SK-N-SH (cell line): ENCODE measurements around the gene TRPM6. TPM values are rescaled to one million over a fixed set of nuclear protein-coding genes. Genes with fewer than 3 reads are reported as not detected.

Source experiments
- CTCF ChIA-PET: fragments of 300-600, 350-600 bp; formaldehyde crosslinking; extraction: SDS; loops from one replicate; lab custom pipeline; 2021; lab: Yijun Ruan, JAX
- POLR2A ChIA-PET: fragments of 350-600 bp; sonication (Branson Sonifier 250); formaldehyde crosslinking; extraction: SDS; loops from one replicate; lab custom pipeline; 2020; ENCODE audit warnings: antibody characterized with exemption, inconsistent platforms; lab: Yijun Ruan, JAX
- DNase-seq: peaks from one replicate; pipeline ENCODE4 v3.0.0; 2012
- H2AFZ ChIP-seq: fragments of 200-600 bp; sonication (generic); 2 replicates; pipeline ENCODE4 v1.8.1; 2016; ENCODE audit warnings: antibody characterized with exemption, mild to moderate bottlenecking, low read depth
- H3F3A ChIP-seq: fragments of 200-600 bp; sonication (generic); replicated peaks from 2 replicates; pipeline ENCODE3; 2016; ENCODE audit warnings: antibody characterized with exemption, mild to moderate bottlenecking; ENCODE audit not compliant: insufficient read depth
- H3K27ac ChIP-seq, 2 experiments: fragments of 200-500 bp in 1 of 2; fragments of 200-600 bp in 1 of 2; sonication (Bioruptor generic) in 1 of 2; sonication (generic), shearing (Covaris generic) in 1 of 2; 2 replicates each; pipeline versions ENCODE4 v1.5.1 to v1.6.1; 2014 to 2016; ENCODE audit warnings: low read depth in 2 of 2, inconsistent platforms in 1 of 2, low read length in 1 of 2, mild to moderate bottlenecking in 1 of 2, mixed read lengths in 1 of 2
- H3K27me3 ChIP-seq: fragments of 200-600 bp; sonication (generic), shearing (Covaris generic); 2 replicates; pipeline ENCODE4 v1.6.1; 2016; ENCODE audit warnings: mixed run types; ENCODE audit not compliant: insufficient read depth
- H3K36me3 ChIP-seq, 2 experiments: fragments of 200-500 bp in 1 of 2; fragments of 200-600 bp in 1 of 2; sonication (Bioruptor generic) in 1 of 2; sonication (generic) in 1 of 2; replicated peaks in 1 of 2; 2 replicates each; pipeline versions ENCODE3 to v1.5.1; 2014 to 2016; ENCODE audit warnings: low read length in 1 of 2, mild to moderate bottlenecking in 1 of 2; ENCODE audit not compliant: insufficient read depth in 2 of 2, control insufficient read depth in 1 of 2
- H3K4me1 ChIP-seq, 2 experiments: fragments of 200-500 bp in 1 of 2; fragments of 200-600 bp in 1 of 2; sonication (Bioruptor generic) in 1 of 2; sonication (generic), shearing (Covaris generic) in 1 of 2; 2 replicates each; pipeline versions ENCODE4 v1.5.1 to v1.6.1; 2014 to 2016; ENCODE audit warnings: low read depth in 1 of 2, low read length in 1 of 2, mixed run types in 1 of 2; ENCODE audit not compliant: insufficient read depth in 2 of 2, control insufficient read depth in 1 of 2
- H3K4me2 ChIP-seq: fragments of 200-600 bp; sonication (generic), shearing (Covaris generic); 2 replicates; pipeline ENCODE4 v1.6.1; 2017; ENCODE audit warnings: mixed run types
- H3K4me3 ChIP-seq, 2 experiments: fragments of 200-500 bp in 1 of 2; fragments of 200-600 bp in 1 of 2; sonication (Bioruptor generic) in 1 of 2; sonication (generic), shearing (Covaris generic) in 1 of 2; 2 replicates each; pipeline versions ENCODE4 v1.5.1 to v1.8.1; 2014 to 2016; ENCODE audit warnings: low read depth in 2 of 2, inconsistent platforms in 1 of 2, low read length in 1 of 2, mild to moderate bottlenecking in 1 of 2, mixed read lengths in 1 of 2, moderate library complexity in 1 of 2
- H3K79me2 ChIP-seq: fragments of 200-600 bp; sonication (generic); 2 replicates; pipeline ENCODE4 v1.8.1; 2017; ENCODE audit warnings: mild to moderate bottlenecking; ENCODE audit not compliant: insufficient read depth
- H3K9ac ChIP-seq: fragments of 200-600 bp; sonication (generic); 2 replicates; pipeline ENCODE4 v1.6.1; 2017; ENCODE audit warnings: mixed run types
- H3K9me2 ChIP-seq: fragments of 200-600 bp; sonication (generic); 2 replicates; pipeline ENCODE4 v1.6.1; 2017; ENCODE audit warnings: mixed run types
- H3K9me3 ChIP-seq: fragments of 200-600 bp; sonication (generic); 2 replicates; pipeline ENCODE4 v1.6.1; 2017; ENCODE audit warnings: mixed run types, mild to moderate bottlenecking, moderate library complexity
- H4K20me1 ChIP-seq: fragments of 200-600 bp; sonication (generic); 2 replicates; pipeline ENCODE4 v1.6.1; 2017; ENCODE audit warnings: mild to moderate bottlenecking, mixed run types; ENCODE audit not compliant: insufficient read depth
- CHD2 ChIP-seq: fragments of 150-350 bp; IDR thresholded peaks from 2 replicates; pipeline ENCODE4 v1.6.1; 2018; ENCODE audit warnings: low read length; ENCODE audit not compliant: partially characterized antibody
- EZH2phosphoT487 ChIP-seq: fragments of 200-600 bp; sonication (generic); IDR thresholded peaks from 2 replicates; pipeline ENCODE4 v1.6.1; 2017; ENCODE audit warnings: low read depth, mixed run types, mild to moderate bottlenecking, antibody characterized with exemption, moderate library complexity, borderline replicate concordance
- FOXM1 ChIP-seq: IDR thresholded peaks from 2 replicates; pipeline ENCODE4 v1.4.0; 2012; ENCODE audit warnings: low read depth, mild to moderate bottlenecking
- GABPA ChIP-seq: IDR thresholded peaks from 2 replicates; pipeline ENCODE4 v1.4.0; 2012; ENCODE audit warnings: low read depth, mild to moderate bottlenecking
- GATA2 ChIP-seq: sonication (generic); formaldehyde crosslinking; IDR thresholded peaks from 2 replicates; pipeline ENCODE4 v1.5.0; 2020; ENCODE audit warnings: mild to moderate bottlenecking, missing genetic modification reagents
- IRF3 ChIP-seq: fragments of 150-350 bp; IDR thresholded peaks from 2 replicates; pipeline ENCODE4 v1.6.1; 2016; ENCODE audit warnings: mild to moderate bottlenecking, low read depth, low read length
- MAX ChIP-seq: IDR thresholded peaks from 2 replicates; pipeline ENCODE4 v1.4.0; 2012; ENCODE audit warnings: low read depth
- MXI1 ChIP-seq: IDR thresholded peaks from 2 replicates; pipeline ENCODE4 v1.6.1; 2012; ENCODE audit warnings: mild to moderate bottlenecking, low read depth, low read length, improper control_type of control experiment
- NFIC ChIP-seq: IDR thresholded peaks from 2 replicates; pipeline ENCODE4 v1.4.0; 2012; ENCODE audit warnings: borderline replicate concordance
- RCOR1 ChIP-seq: fragments of 150-350 bp; IDR thresholded peaks from 2 replicates; pipeline ENCODE4 v1.6.1; 2017; ENCODE audit warnings: antibody characterized with exemption, low read length
- REST ChIP-seq: IDR thresholded peaks from 2 replicates; pipeline ENCODE4 v1.6.1; 2012; ENCODE audit warnings: mild to moderate bottlenecking, low read depth, low read length, moderate library complexity
- RFX5 ChIP-seq: IDR thresholded peaks from 2 replicates; pipeline ENCODE4 v1.6.1; 2012; ENCODE audit warnings: mild to moderate bottlenecking, improper control_type of control experiment, low read length
- RXRA ChIP-seq: IDR thresholded peaks from 2 replicates; pipeline ENCODE4 v1.4.0; 2012; ENCODE audit warnings: low read depth, mild to moderate bottlenecking, borderline replicate concordance
- TAF1 ChIP-seq: IDR thresholded peaks from 2 replicates; pipeline ENCODE4 v1.6.1; 2012; ENCODE audit warnings: low read depth, mild to moderate bottlenecking, low read length, moderate library complexity, borderline replicate concordance
- TEAD4 ChIP-seq: IDR thresholded peaks from 2 replicates; pipeline ENCODE4 v1.4.0; 2012; ENCODE audit warnings: mild to moderate bottlenecking, borderline replicate concordance; ENCODE audit not compliant: insufficient read depth
- YY1 ChIP-seq: IDR thresholded peaks from 2 replicates; pipeline ENCODE4 v1.4.0; 2012; ENCODE audit warnings: low read depth, mild to moderate bottlenecking
- ZBTB33 ChIP-seq: IDR thresholded peaks from 2 replicates; pipeline ENCODE4 v1.4.0; 2012; ENCODE audit warnings: low read depth, borderline replicate concordance
- WGBS: methylation state at CpG from one replicate; pipeline ENCODE4 v1.1.6; 2017; ENCODE audit warnings: low lambda C conversion rate; 5-methylcytosine and 5-hydroxymethylcytosine counted together
- polyA plus RNA-seq, 3 experiments: library from polyadenylated mRNA; depleted of rRNA; stranded (reverse); fragments of >200 nt; gene quantifications; 2 replicates each; pipeline ENCODE4 v1.2.3, GENCODE V29; 2012
- TF ChIP-seq, protein P1 (sequence below): IDR thresholded peaks from 2 replicates; pipeline ENCODE4 v1.4.0; 2012; ENCODE audit warnings: low read depth, borderline replicate concordance
- TF ChIP-seq, protein P2 (sequence below): IDR thresholded peaks from 2 replicates; pipeline ENCODE4; 2012
- TF ChIP-seq, protein P3 (sequence below): fragments of 150-350 bp; IDR thresholded peaks from 2 replicates; pipeline ENCODE4 v1.6.1; 2017; ENCODE audit warnings: antibody characterized with exemption, low read length, low read depth, borderline replicate concordance

Gene TRPM6
- polyA plus RNA-seq, 1 of the 3 experiments (the other 2 are of a cell fraction) = 0.03 TPM

- no peak for DNase-seq
- ChIA-PET POLR2A (no interaction called here), CTCF (interaction anchor here (1.1 kb wide), 1 partner anchor 12 kb away, joined by 3 read pairs; the partner anchor contains the start of gene TRPM6)
- no peaks in the 10 kb centered on the region for H3K79me2 ChIP-seq
- no peak overlapping the region for H2AFZ ChIP-seq
- H3K27me3 ChIP-seq = no peaks in the 10 kb centered on the region
- H3K4me2 ChIP-seq = no peak overlapping the region
- H3K27ac ChIP-seq = no peak overlapping the region
- no peaks in the 10 kb centered on the region for H3K4me1 ChIP-seq
- H3K9me3 ChIP-seq = peaks cover 3% of the 10 kb centered on the region; the same call in 1 of the 2 replicates
- WGBS = 3% methylated on average over 1 of the region's 1 CpG
- no peaks in the 10 kb centered on the region for H3K36me3 ChIP-seq
- H3F3A ChIP-seq = no peaks in the 10 kb centered on the region
- H3K4me3 ChIP-seq = no peak overlapping the region
- TF ChIP-seq NFIC (no peak), RFX5 (no peak), YY1 (no peak), MAX (no peak), TEAD4 (no peak), FOXM1 (no peak), IRF3 (no peak), CHD2 (no peak), GATA2 (CRISPR knock-in tag) (no peak), RCOR1 (no peak), ZBTB33 (no peak), GABPA (no peak), TAF1 (no peak), RXRA (no peak), MXI1 (no peak), REST (no peak), EZH2phosphoT487 (no peak)
- TF ChIP-seq, protein P1, sequence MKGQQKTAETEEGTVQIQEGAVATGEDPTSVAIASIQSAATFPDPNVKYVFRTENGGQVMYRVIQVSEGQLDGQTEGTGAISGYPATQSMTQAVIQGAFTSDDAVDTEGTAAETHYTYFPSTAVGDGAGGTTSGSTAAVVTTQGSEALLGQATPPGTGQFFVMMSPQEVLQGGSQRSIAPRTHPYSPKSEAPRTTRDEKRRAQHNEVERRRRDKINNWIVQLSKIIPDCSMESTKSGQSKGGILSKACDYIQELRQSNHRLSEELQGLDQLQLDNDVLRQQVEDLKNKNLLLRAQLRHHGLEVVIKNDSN = no peak
- TF ChIP-seq, protein P2, sequence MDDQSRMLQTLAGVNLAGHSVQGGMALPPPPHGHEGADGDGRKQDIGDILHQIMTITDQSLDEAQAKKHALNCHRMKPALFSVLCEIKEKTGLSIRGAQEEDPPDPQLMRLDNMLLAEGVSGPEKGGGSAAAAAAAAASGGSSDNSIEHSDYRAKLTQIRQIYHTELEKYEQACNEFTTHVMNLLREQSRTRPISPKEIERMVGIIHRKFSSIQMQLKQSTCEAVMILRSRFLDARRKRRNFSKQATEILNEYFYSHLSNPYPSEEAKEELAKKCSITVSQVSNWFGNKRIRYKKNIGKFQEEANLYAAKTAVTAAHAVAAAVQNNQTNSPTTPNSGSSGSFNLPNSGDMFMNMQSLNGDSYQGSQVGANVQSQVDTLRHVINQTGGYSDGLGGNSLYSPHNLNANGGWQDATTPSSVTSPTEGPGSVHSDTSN = no peak
- TF ChIP-seq, protein P3, sequence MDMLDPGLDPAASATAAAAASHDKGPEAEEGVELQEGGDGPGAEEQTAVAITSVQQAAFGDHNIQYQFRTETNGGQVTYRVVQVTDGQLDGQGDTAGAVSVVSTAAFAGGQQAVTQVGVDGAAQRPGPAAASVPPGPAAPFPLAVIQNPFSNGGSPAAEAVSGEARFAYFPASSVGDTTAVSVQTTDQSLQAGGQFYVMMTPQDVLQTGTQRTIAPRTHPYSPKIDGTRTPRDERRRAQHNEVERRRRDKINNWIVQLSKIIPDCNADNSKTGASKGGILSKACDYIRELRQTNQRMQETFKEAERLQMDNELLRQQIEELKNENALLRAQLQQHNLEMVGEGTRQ = no peak
- H4K20me1 ChIP-seq = no peaks in the 10 kb centered on the region
- H3K9ac ChIP-seq = no peak overlapping the region
- H3K9me2 ChIP-seq = no peaks in the 10 kb centered on the region
Measured at GRCh38 chr9:74875656-74876055, 12.1 kb downstream of the TRPM6 start.
